Loucy (cell line): ENCODE data around the gene RITA1.

Source experiments
- H2AFZ ChIP-seq: fragments of 200-600 bp; sonication (generic); 2 replicates; pipeline ENCODE4 v1.6.0; 2016; ENCODE audit warnings: antibody characterized with exemption, mild to moderate bottlenecking, low read length, moderate library complexity
- H3F3A ChIP-seq: fragments of 200-600 bp; 2 replicates; pipeline ENCODE4 v1.6.0; 2016; ENCODE audit warnings: antibody characterized with exemption, low read depth, mild to moderate bottlenecking
- H3K27me3 ChIP-seq: fragments of 200-600 bp; sonication (generic); 2 replicates; pipeline ENCODE4 v1.6.1; 2014; ENCODE audit warnings: low read length, mild to moderate bottlenecking; ENCODE audit not compliant: insufficient read depth, poor library complexity, severe bottlenecking
- H3K36me3 ChIP-seq: fragments of 200-600 bp; sonication (generic); 2 replicates; pipeline ENCODE4 v1.6.1; 2016; ENCODE audit warnings: low read length; ENCODE audit not compliant: insufficient read depth
- H3K4me1 ChIP-seq: fragments of 200-600 bp; sonication (generic); 2 replicates; pipeline ENCODE4 v1.5.1; 2014; ENCODE audit warnings: low read length, mild to moderate bottlenecking; ENCODE audit not compliant: insufficient read depth, poor library complexity, severe bottlenecking
- H3K4me2 ChIP-seq: fragments of 200-600 bp; sonication (generic); 2 replicates; pipeline ENCODE4 v1.6.0; 2014; ENCODE audit warnings: antibody characterized with exemption, low read length, low read depth, mild to moderate bottlenecking; ENCODE audit not compliant: poor library complexity, severe bottlenecking
- H3K4me3 ChIP-seq: fragments of 200-600 bp; sonication (generic); 2 replicates; pipeline ENCODE4 v1.5.1; 2014; ENCODE audit warnings: low read length, mild to moderate bottlenecking, mixed read lengths; ENCODE audit not compliant: poor library complexity, severe bottlenecking
- H3K79me2 ChIP-seq: fragments of 200-600 bp; sonication (generic); 2 replicates; pipeline ENCODE4 v1.6.1; 2014; ENCODE audit warnings: low read length; ENCODE audit not compliant: insufficient read depth
- H3K9ac ChIP-seq: fragments of 200-600 bp; sonication (generic); 2 replicates; pipeline ENCODE4 v1.6.0; 2014; ENCODE audit warnings: mild to moderate bottlenecking, low read depth, low read length, moderate library complexity; ENCODE audit not compliant: poor library complexity, severe bottlenecking
- H3K9me2 ChIP-seq: fragments of 200-600 bp; sonication (generic); replicated peaks from 2 replicates; pipeline ENCODE4 v1.6.1; 2016; ENCODE audit warnings: low read depth, low read length, mixed read lengths
- H3K9me3 ChIP-seq: fragments of 200-600 bp; sonication (generic); 2 replicates; pipeline ENCODE4 v1.6.1; 2014; ENCODE audit warnings: mild to moderate bottlenecking, antibody characterized with exemption, low read length, low read depth; ENCODE audit not compliant: insufficient read depth
- H4K20me1 ChIP-seq: fragments of 200-600 bp; sonication (generic); 2 replicates; pipeline ENCODE4 v1.6.0; 2014; ENCODE audit warnings: antibody characterized with exemption, low read length, mild to moderate bottlenecking; ENCODE audit not compliant: insufficient read depth, poor library complexity, severe bottlenecking
- EZH2phosphoT487 ChIP-seq: fragments of 200-600 bp; IDR thresholded peaks from 2 replicates; pipeline ENCODE4 v1.6.1; 2018; ENCODE audit warnings: antibody characterized with exemption, mild to moderate bottlenecking, moderate library complexity, borderline replicate concordance
- TF ChIP-seq, protein P1 (sequence below): fragments of 200-600 bp; sonication (generic); conservative IDR thresholded peaks from 2 replicates; pipeline ENCODE4 v1.5.1; 2014; ENCODE audit warnings: mild to moderate bottlenecking, antibody characterized with exemption, low read length

RITA1 gene

GRCh38 chr12:113196990-113197389 is 11.5 kb downstream of the RITA1 start:
- no peaks in the 10 kb centered on the region for H3F3A ChIP-seq
- H4K20me1 ChIP-seq, result no peaks in the 10 kb centered on the region
- no peak for TF ChIP-seq EZH2phosphoT487
- TF ChIP-seq, protein P1, sequence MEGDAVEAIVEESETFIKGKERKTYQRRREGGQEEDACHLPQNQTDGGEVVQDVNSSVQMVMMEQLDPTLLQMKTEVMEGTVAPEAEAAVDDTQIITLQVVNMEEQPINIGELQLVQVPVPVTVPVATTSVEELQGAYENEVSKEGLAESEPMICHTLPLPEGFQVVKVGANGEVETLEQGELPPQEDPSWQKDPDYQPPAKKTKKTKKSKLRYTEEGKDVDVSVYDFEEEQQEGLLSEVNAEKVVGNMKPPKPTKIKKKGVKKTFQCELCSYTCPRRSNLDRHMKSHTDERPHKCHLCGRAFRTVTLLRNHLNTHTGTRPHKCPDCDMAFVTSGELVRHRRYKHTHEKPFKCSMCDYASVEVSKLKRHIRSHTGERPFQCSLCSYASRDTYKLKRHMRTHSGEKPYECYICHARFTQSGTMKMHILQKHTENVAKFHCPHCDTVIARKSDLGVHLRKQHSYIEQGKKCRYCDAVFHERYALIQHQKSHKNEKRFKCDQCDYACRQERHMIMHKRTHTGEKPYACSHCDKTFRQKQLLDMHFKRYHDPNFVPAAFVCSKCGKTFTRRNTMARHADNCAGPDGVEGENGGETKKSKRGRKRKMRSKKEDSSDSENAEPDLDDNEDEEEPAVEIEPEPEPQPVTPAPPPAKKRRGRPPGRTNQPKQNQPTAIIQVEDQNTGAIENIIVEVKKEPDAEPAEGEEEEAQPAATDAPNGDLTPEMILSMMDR, result peak; percentile 71
- H3K9me3 ChIP-seq, result no peaks in the 10 kb centered on the region
- H2AFZ ChIP-seq, result no peak overlapping the region
- H3K36me3 ChIP-seq, result peaks cover 1% of the 10 kb centered on the region; the same call in 1 of the 2 replicates
- H3K9me2 ChIP-seq, result no peaks in the 10 kb centered on the region
- H3K79me2 ChIP-seq, result no peaks in the 10 kb centered on the region
- no peak overlapping the region for H3K4me2 ChIP-seq
- no peaks in the 10 kb centered on the region for H3K27me3 ChIP-seq
- peaks cover 3% of the 10 kb centered on the region for H3K4me1 ChIP-seq
- no peak overlapping the region for H3K9ac ChIP-seq
- no peak overlapping the region for H3K4me3 ChIP-seq

DNA sequence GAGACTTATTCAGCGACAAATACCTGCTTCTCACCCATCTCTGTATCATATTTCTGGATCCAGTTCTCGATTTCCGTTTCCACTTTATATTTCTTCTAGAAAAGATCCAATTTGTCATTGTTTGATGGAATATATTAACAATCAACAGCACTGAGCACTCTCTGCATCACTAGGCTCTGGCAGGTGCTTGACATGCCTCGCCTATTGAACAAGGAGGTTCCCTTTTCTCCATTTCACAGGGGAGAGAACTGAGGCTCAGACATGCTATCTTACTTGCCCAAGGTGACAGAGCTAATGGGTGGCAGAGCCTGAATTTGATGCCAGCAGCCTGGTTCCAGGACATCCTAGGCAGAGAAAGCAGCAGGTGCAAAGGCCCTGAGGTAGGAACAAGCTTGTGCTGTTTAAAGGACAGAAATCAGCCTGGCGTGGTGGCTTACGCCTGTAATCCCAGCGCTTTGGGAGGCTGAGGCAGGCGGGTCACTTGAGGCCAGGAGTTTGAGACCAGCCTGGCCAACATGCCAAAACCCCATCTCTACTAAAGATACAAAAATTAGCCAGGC is 12.1 kb downstream of the RITA1 start:
- no peaks in the 10 kb centered on the region for H4K20me1 ChIP-seq
- peaks cover 3% of the 10 kb centered on the region for H3K4me1 ChIP-seq
- H3K9ac ChIP-seq, result no peak overlapping the region
- TF ChIP-seq, protein P1, result no peak
- TF ChIP-seq EZH2phosphoT487, result no peak
- H3K9me3 ChIP-seq, result no peaks in the 10 kb centered on the region
- no peaks in the 10 kb centered on the region for H3K9me2 ChIP-seq
- H3K36me3 ChIP-seq, result no peaks in the 10 kb centered on the region; the same call in 1 of the 2 replicates
- H2AFZ ChIP-seq, result no peak overlapping the region
- H3K27me3 ChIP-seq, result no peaks in the 10 kb centered on the region
- H3K4me2 ChIP-seq, result no peak overlapping the region
- H3F3A ChIP-seq, result no peaks in the 10 kb centered on the region
- no peak overlapping the region for H3K4me3 ChIP-seq
- no peaks in the 10 kb centered on the region for H3K79me2 ChIP-seq

DNA sequence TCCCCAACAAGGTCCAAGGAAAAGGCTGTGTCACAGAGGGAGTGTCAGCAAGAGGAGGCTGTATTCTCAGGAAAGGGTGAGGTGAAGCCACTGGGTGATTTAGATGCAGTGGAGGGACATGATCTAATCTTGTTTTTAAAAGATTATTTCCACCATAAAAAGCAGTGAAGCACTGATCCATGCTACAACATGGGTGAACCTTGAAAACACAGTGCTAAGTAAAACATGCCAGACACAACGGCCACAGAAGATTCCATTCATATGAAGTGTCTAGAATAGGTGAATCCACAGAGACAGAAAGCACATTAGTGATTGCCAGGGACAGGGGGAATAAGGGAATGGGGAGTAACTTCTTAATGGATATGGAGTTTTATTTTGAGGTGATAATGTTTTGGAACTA is 12.8 kb downstream of the RITA1 start:
- no peaks in the 10 kb centered on the region for H3F3A ChIP-seq
- H3K27me3 ChIP-seq, result no peaks in the 10 kb centered on the region
- H3K4me3 ChIP-seq, result no peak overlapping the region
- H2AFZ ChIP-seq, result no peak overlapping the region
- no peak overlapping the region for H3K4me2 ChIP-seq
- no peaks in the 10 kb centered on the region for H3K9me2 ChIP-seq
- peaks cover 3% of the 10 kb centered on the region for H3K4me1 ChIP-seq
- no peaks in the 10 kb centered on the region for H3K79me2 ChIP-seq
- H3K9me3 ChIP-seq, result no peaks in the 10 kb centered on the region
- H4K20me1 ChIP-seq, result no peaks in the 10 kb centered on the region
- TF ChIP-seq, protein P1, result no peak
- TF ChIP-seq EZH2phosphoT487, result no peak
- H3K36me3 ChIP-seq, result no peaks in the 10 kb centered on the region
- no peak overlapping the region for H3K9ac ChIP-seq
